HG02588 (cell line): Measurements from ENCODE around the gene AKTIP.
"Not testable (repeated sequence)": the region's sequence is repeated elsewhere in the genome, so short reads cannot be mapped to it uniquely, and the experiment has no call there.

ENCODE experiments used
- ATAC-seq: cut with Tn5 transposase; IDR thresholded peaks from one replicate; pipeline ENCODE4 v1.9.1; 2021; ENCODE audit warnings: mild to moderate bottlenecking, moderate library complexity; ENCODE audit not compliant: unreplicated experiment

The AKTIP gene

DNA sequence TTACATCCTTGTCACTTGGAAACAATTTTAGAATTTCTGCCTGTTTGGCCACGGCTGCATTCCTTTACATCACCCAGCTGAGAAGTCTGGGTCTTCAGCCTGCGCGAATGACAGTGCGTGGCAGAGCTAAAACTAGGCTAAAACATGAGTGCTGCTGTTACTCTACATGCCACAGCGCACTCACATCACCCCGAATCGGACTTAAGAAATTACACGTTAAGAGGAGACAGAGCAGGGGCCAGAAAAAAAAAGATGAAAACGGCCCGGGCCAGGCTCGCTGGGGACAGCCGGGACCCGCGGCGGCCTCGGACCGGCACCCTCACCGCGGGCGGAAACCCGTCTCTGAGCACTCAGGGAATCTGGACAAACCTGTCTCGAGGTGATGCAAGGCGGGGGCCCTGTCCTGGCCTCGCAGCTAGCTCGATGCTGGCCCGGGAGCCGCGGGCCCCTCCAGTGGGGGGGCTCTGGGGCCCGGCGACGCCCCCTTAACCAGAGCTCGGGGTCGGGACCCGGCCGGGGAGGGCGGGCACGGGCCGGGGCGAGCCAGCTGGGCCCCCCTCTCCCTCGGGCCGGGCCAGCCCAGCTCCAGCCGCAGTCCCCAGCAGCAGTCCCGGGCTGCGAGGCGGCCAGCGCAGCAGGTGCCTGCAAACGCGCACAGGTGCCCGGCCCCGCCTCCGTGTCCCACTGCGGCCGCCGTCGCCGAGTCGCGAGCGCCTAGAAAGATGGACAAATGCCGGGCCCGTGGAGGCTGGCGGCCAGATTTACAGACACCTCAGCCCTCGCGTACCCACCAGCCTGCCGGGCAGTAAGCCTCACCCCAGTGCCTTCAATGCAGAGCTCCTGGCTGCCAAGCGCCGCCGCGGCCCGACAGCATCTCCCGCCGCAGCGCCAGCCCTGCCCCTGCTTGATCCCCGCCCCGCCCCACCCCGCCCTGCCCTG, at the start of gene AKTIP:
Gene AKTIP (minus strand): TSS at position 879 of the 939 bp plus-strand sequence. CDS start 2,950 bp downstream, outside the sequence.
- ATAC-seq = peak; percentile 27

DNA sequence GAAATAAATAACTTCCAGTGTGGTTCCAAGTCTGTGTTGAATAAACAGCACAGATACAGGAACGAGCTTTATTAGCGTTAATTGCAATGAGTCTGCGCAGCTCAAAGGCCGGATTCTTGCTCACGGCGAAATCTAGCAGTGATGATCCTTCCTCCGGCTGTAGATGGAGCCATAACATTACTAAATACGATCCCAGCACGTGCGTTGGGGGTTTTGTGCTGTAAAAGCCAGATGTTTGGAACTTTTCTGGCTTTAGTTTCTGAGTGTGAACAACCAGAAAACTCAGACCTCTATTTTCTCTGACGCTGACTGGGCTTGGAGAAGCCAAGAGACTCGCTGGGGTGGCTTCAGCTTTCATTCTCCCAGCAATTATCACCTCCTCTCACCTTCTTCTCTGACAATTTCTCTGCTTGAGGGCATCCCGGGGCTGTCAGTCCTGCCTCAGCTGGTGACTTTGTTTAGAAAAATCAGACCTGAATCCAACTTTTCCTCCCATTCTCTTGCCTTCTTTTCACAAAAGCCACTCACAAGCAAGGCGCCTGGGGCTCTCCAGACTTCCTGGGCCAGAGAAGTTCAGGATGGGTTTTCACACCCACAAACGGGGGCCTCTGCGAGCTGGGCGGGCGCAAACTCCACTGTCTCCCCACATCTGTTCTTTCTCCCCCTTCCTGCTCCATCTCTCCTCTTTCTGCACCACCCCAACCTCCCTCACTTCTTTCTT, 47.1 kb upstream of the AKTIP start:
- peak; percentile 71 for ATAC-seq

DNA sequence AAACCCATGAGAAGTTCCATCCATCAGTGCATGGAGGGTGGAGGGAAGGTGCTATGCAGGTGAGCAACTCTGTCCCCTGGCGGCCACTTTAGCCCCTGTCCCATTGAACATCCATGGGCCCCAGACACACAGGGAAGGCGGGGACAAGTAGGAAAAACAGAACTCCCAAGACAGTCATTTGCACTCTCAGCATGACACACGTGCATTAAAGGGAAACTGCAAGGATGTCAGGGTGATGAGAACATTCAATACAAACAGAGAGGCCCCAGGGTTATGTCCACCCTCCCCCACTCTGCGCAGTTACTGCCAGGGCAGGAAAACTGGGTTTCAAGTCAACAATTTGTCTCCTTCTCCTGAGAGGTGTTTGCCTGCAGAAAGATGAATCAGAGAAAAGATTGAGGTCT, 44.0 kb upstream of the AKTIP start:
- ATAC-seq = no peak

DNA sequence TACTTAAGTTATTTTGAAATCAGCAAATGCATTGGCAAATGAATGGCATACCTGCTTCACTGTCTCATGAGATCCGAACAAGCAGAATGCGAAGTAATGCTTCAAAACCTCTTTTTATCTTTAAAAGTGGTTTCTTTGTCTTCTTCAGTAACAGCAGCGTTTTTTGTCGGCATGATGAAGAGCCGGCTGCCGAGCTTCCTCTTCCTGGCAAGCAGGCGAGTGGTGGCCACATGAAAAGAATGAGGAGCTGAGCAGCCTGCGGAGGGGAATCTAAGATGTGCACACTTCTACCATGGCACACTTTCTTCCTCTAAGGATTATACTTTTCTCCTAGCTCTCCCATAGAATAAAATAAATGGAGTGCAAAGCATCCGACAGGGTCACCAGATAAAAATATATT, 42.4 kb upstream of the AKTIP start:
- no peak for ATAC-seq

DNA sequence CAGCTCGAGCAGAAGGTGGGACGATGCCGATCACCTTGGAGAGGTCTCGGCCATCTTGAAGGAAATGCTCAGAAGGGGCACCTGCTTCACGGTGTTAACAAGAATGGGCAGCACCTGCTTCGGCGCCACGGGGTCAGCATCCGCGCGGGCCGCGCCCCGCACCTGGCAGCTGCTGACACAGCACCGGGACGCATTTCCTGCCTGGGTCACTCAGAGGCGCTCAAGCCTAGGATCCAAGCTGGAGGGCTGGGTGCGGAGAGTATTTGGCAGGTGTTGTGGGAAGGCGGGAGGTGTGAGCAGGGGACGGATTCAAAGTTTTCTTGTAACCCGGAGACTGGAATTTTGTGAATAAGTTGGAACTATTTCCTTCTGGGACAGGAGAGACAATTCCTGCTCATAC, 39.3 kb upstream of the AKTIP start:
- ATAC-seq = no peak

DNA sequence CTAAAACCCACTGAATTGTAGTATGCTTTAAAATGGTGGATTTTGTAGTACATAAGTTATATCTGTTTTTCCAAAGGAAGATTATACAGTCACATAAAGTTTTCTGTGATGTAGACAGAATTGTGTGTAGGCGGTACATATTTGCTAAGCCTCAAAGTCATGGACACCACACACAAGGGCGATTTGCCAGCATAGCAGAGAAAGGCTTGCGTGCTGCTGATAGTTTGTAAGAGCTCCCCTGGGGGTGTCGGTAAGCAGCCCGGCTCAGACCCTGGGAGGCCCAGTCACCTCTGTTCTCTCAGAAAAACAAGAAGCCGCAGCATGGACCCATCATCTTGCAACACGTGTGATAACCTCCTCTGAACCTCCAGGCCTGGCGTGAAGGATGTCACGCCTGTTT, 38.3 kb upstream of the AKTIP start:
- ATAC-seq = no peak

DNA sequence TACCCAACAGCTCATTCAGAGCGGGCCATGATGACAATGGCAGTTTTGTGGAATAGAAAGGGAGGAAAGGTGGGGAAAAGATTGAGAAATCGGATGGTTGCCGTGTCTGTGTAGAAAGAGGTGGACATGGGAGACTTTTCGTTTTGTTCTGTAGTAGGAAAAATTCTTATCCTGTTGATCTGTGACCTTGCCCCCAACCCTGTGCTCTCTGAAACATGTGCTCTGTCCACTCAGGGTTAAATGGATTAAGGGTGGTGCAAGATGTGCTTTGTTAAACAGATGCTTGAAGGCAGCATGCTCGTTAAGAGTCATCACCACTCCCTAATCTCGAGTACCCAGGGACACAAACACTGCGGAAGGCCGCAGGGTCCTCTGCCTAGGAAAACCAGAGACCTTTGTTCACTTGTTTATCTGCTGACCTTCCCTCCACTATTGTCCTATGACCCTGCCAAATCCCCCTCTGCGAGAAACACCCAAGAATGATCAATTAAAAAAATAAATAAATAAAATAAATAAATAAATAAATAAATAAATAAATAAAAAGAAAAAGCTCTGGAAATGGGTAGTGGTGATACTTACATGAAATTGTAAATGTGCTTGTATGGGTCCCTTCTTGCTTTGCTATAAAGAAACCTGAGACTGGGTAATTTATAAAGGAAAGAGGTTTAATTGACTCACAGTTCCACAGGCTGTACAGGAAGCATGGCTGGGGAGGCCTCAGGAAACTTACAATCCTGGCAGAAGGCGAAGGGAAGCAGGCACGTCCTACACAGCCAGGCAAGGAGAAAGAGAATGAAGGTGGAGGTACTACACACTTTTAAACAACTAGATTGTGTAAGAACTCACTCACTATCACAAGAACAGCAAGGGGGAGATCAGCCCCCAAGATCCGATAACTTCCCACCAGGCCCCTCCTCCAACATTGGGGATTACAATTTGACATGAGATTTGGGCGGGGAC, 37.0 kb upstream of the AKTIP start:
- not testable (repeated sequence) for ATAC-seq

DNA sequence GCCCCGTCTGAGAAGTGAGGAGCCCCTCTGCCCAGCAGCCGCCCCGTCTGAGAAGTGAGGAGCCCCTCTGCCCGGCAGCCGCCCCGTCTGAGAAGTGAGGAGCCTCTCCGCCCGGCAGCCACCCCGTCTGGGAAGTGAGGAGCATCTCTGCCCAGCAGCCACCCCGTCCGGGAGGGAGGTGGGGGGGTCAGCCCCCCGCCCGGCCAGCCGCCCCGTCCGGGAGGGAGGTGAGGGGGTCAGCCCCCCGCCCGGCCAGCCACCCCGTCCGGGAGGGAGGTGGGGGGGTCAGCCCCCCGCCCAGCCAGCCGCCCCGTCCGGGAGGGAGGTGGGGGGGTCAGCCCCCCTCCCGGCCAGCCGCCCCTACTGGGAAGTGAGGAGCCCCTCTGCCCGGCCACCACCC, 36.3 kb upstream of the AKTIP start:
- not testable (repeated sequence) for ATAC-seq

DNA sequence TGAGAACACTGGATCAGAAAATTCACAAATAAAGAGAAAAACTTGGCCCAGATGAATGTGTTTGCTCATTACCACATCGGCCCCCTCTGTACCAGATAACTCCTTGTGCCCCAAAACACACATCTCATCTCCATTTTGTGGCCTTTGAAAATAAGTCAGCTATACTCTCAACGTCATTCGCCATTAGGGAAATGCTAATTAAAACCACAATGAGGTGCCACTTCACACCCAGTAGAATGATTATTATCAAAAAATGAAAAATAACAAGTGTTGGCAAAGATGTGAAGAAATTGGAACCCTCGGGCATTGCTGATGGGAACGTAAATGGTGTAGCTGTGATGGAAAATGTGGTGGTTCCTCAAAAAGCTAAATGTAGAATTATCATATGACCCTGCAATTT, 34.6 kb upstream of the AKTIP start:
- ATAC-seq = no peak

DNA sequence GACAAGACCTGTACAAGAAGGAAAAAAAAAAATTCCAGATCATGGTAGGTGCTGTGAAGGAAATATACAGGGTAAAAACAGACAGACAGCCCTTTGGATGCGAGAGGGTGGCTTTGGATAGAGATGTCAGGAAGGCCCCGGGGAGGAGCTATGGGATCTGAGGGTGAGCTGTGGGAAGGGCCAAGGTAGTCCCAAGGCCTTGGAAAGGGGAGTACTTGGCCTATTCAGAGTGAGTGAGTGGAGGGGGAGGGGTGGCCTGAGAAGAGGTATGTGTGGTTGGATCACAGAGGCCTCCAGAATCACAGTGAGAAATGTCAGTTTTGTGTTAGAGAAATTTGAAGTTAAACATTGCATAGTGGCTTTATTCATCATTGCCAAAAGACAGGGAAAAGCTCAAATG, 31.2 kb upstream of the AKTIP start:
- ATAC-seq = no peak

DNA sequence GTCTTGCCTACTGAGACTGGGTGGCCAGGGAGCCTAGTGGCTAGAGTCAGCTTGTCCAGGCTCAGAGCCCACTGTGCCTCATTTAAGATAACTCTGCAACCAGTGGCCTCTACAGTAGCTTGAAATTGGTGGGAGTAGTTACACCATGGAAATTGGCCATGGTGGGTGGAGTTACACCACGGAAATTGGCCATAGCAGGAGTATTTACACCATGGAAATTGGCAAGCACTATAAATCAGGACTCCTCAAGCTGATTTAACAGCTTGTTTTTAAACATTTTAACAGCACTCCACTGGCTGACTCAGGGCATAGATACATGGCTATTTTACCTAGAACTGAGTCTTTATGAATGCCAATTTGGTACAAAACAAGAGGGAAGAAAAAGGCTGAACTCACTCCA, 27.7 kb upstream of the AKTIP start:
- no peak for ATAC-seq

DNA sequence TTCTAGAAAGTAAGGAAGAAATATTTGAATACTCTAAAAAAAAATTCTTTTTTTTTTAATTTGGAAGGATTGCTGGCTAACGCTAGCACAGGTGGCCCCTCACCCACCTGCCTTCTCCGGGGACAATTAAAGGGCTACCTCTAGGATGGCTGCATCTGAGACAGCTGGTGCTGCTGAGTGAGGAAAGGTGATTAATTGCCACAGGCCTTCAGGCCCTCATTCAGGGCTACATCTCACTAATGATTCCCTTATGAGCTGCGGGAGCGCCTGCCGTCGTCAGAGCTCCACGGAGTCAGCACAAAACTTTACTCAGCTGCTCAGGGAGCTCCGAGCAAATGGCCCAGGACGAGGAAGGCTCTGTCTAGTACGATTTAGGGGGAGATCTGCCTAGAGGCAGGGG, 27.0 kb upstream of the AKTIP start:
- ATAC-seq = no peak

DNA sequence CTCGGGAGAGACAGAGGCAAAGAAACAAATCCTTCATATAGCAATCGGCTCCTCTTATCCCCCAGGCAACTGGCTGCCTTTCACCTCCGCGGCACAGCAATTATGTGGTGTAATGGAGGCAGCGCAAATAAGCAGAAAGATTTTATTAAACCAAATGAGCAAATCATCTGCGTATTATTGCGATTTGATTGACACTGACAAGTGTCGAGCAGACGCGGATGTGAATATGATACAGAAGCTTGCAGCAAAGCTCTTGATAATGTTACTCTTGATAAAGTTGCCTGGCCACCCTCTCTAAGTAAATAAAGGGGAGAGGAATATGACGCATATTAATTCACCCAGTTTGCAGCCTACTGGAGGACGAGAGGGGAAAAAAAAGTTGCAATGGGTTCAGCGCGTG, 26.5 kb upstream of the AKTIP start:
- no peak for ATAC-seq

DNA sequence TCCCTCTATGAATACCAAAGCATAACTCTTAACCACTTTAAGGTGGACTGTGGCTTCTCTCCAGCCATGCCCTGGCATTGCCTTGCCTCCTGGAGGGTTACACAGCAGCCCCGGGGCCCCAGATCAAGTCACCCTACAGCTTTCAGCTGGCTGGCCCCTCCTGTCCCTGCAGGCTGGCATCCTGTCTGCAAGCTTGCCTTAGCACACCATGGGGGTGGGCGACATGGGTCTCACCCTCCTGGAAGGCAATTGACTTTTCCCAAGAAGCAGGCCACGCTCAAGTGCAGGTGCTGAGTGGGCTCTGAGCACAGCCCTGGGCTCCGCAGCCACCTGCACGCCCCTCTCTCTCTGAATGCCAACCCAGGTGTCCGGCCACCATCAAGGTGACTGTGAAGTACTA, 25.8 kb upstream of the AKTIP start:
- no peak for ATAC-seq

DNA sequence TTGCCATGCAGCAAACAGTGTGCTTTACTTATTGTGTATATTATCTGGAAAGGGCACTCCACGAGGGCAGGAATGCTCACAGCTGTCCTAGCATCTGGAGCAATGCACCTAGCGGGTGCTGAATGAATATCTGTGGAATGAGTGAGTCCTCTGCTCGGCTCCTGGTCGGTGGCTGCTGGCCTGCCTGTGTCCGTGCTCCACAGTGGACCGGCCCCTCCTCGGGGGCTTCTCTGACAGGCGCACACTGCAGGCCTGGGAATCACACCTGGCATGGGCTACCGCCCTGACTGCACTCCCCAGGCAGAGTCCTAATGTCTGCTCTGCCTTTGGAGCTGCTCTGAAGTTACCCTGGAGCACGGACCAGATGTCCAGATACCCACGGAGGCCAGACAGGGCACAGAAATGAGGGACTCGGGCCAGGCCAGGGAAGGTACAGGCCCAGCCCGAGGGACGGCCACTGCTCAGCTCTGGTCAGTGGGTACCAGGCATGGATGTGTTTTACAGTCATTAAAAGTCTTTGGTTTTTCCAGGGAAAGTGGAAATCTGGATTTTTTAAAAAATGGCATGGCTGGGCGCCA, 21.1 kb upstream of the AKTIP start:
- no peak for ATAC-seq

DNA sequence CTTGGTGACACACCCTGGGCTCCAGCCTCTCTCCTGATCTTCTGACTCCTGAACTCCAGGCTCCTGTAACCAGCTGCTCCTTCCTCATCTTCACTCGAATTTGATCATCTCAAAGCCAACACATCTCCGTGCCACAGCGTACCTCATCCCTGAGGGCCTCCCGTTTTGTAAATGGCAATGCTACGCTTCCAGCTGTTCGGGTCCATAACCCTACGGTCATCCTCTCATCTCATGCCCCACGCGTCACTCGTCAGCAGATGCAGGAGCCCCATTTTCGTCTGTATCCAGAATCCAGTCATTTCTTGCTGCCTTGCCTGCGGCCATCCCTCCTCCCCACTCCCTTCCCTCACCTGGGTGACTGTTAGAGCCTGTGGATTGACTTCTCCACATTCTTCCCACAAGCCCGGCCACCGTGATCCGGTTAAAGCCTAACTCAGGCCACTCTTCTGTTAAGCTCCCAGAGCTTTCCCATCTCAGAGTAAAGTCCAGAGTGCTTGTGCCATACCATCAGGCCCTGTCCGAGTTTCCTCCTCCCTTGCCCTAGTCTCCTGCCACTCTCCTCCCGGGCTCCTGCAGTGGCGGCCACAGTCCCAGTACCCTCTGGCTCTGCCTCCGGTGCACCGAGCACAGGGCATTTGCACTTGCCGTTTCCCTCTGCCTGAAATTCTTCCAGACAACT, 20.3 kb upstream of the AKTIP start:
- ATAC-seq = no peak

DNA sequence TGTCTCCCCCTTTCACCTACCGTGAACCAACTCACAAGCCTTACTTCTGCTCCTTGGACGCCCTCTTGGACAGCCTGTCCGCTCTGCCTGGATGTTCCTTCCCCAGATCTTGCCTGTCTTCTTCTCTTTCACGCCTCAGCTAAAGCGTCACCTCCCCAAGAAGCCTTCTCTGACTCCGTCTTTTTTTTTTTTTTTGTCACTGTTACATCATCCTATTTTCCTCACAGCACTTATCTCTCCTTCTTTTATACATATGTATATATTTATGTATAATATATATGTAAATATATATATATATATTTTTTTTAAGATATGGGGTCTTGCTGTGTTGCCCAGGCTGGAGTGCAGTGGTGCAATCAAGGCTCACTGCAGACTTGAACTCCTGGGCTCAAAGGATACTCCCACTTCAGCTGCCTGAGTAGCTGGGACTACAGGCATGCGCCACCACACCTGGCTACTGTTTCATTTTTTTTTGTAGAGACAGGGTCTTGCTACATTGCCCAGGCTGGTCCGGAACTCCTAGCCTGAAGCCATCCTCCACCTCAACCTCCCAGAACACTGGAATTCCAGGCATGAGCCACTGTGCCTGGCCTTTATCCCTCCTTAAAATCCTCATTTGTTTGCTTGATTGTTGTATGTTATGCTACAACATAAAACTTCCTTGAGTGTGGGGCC, 16.5 kb upstream of the AKTIP start:
- no peak for ATAC-seq

DNA sequence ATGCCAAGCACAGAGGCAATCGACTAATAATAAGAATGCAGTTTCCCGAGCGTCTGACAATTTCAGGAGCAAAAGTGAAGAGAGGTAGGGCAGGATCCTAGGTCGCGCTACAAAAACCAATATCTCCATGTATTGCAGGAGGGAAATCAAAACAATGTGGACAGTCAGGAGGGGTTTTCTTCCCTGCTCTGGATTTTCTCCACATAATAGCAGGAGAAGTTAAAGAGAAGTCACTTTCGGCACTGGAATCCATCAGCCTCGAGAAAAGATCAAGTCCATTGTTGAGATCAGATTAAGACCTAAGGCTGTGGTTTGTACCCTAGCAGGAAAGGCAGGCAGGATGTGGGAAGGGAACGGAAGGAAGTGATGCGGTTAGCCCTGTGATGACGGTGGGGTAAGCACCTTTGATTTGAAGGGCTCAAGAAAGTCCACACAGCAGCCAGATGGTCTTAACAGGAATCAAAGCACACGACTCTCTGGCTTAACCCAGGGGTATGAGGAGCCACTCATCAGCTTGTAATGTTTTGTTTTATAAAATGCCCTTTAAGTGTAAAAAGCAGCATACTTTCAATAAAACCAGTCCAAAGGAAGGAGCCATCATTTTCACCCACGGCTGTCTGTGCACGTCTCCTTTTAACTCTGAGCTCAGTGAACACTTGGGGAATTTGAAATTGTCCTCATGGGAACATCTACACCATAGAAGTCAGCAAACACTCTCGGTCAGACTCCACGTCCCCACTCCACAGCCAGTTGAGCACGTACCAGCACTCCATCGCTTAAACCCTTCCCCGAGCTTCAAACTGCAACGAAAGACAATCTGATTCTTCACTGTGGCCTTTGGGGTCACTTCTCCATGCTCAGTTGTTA, 15.8 kb upstream of the AKTIP start:
- ATAC-seq = peak; percentile 91

DNA sequence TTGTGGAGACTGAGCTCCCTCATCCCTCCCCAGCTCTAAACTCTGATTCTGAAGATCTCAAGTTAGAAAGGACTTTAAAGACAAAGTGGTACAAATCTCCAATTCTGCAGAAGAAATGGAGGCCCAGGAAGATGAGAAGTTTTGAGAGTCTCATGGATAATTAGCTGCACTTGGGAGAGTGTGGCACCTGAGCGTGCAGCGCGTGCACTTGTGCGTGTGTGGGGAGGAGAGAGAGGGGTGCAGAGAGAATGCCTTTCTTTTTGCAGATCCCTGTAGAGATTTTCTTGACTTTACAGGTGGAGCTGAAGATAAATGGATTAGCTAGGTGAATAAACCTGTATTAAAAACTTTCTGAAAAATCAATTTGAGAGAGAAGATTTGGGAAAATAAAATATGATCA, 14.8 kb upstream of the AKTIP start:
- no peak for ATAC-seq
